B cell (primary cell): ENCODE data around the gene TSPAN14.

Experiments used
- CTCF ChIP-seq: fragments of 200-600 bp; IDR thresholded peaks from one replicate; pipeline ENCODE4 v1.8.0; 2022; ENCODE audit warnings: antibody characterized with exemption, mild to moderate bottlenecking
- EZH2 ChIP-seq: IDR thresholded peaks from 2 replicates; pipeline ENCODE4 v1.6.1; 2012; ENCODE audit warnings: borderline replicate concordance, low read depth, mild to moderate bottlenecking, moderate library complexity, low read length; ENCODE audit not compliant: insufficient read depth, poor library complexity, severe bottlenecking

GRCh38 chr10:80537736-80538480 is 83.8 kb downstream of the TSPAN14 start, which contains the start of gene SH2D4B:
- TF ChIP-seq CTCF = no peak
- TF ChIP-seq EZH2 = no peak
